ENCODE data around the gene MALL.
"Not testable (repeated sequence)": the region's sequence is repeated elsewhere in the genome, so short reads cannot be mapped to it uniquely, and the experiment has no call there.

Gene MALL

GRCh38 chr2:110120171-110121051 is 4.8 kb upstream of the MALL start:
- DNase-seq (ENCODE audit: low spot score) = peak; percentile 77

- peak; percentile 64 for DNase-seq (ENCODE audit: low spot score)
Measured at GRCh38 chr2:110116033-110116710, 550 bp upstream of the MALL start.

GRCh38 chr2:110114831-110115255 is 779 bp downstream of the MALL start:
- no peak for DNase-seq (ENCODE audit: low spot score)

GRCh38 chr2:110113961-110114591 is 1.5 kb downstream of the MALL start:
- peak; percentile 73 for DNase-seq (ENCODE audit: low spot score)

- not testable (repeated sequence) for DNase-seq (ENCODE audit: low spot score)
Measured at GRCh38 chr2:110108291-110108690, 7.3 kb downstream of the MALL start.

GRCh38 chr2:110107092-110108079 is 8.2 kb downstream of the MALL start:
- DNase-seq (ENCODE audit: low spot score) = no peak

GRCh38 chr2:110106642-110107041 is 9.0 kb downstream of the MALL start:
- peak; percentile 23 for DNase-seq (ENCODE audit: low spot score)

- peak; percentile 91 for DNase-seq (ENCODE audit: low spot score)
Measured at GRCh38 chr2:110105608-110106467, 9.8 kb downstream of the MALL start.

- DNase-seq (ENCODE audit: low spot score) = no peak
Measured at GRCh38 chr2:110105183-110105582, 10.4 kb downstream of the MALL start.

- DNase-seq (ENCODE audit: low spot score) = no peak
Measured at GRCh38 chr2:110104025-110104771, 11.4 kb downstream of the MALL start.

- no peak for DNase-seq (ENCODE audit: low spot score)
Measured at GRCh38 chr2:110103061-110103961, 12.3 kb downstream of the MALL start.

- DNase-seq (ENCODE audit: low spot score) = peak; percentile 66
Measured at GRCh38 chr2:110101901-110102803, 13.5 kb downstream of the MALL start.

GRCh38 chr2:110101280-110101844 is 14.3 kb downstream of the MALL start:
- DNase-seq (ENCODE audit: low spot score) = peak; percentile 99

GRCh38 chr2:110100880-110101279 is 14.7 kb downstream of the MALL start:
- not testable (repeated sequence) for DNase-seq (ENCODE audit: low spot score)

- peak; percentile 52 for DNase-seq (ENCODE audit: low spot score)
Measured at GRCh38 chr2:110100480-110100879, 15.1 kb downstream of the MALL start.

- DNase-seq (ENCODE audit: low spot score) = no peak
Measured at GRCh38 chr2:110099471-110100225, 16.0 kb downstream of the MALL start.

GRCh38 chr2:110099038-110099425 is 16.6 kb downstream of the MALL start:
- no peak for DNase-seq (ENCODE audit: low spot score)
